ENCODE measurements around the gene JCAD.
"Not testable (repeated sequence)": the region's sequence is repeated elsewhere in the genome, so short reads cannot be mapped to it uniquely, and the experiment has no call there.

The JCAD gene

DNA sequence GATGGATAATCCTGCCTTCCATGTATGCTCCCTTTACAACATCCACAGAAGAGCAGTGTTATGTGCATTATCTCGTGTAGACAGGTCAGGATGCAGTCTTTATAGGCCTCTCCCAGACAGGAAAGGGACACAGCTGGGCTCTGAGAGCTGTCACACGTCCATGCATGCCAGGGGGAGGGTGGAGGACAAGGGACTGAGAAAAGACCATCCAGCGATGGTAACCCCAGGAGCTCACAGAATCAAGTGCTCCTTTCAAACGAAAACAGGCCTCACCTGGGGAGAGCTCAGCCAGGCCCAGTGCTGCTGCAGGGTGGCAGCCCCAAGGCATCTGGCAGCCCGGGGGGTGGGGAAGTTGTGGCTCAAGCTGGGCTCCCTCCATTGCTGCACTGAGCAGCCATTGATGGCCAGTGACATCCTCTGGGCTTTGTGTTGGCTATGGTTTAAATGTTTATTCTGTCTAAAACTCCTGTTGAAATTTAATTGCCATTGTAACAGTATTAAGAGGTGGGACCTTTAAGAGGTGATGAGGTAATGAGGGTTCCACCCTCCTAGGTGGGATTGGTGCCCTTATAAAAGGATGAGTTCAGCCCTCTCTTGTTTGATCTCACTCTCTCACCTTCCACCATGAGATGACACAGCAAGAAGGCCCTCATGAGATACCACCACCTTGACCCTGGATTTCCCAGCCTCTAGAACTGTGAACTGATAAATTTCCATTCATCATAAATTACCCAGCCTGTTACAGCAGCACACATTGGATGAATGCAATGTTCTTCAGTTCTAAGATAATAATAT, 15.7 kb downstream of the JCAD start:
- no peak for DNase-seq

DNA sequence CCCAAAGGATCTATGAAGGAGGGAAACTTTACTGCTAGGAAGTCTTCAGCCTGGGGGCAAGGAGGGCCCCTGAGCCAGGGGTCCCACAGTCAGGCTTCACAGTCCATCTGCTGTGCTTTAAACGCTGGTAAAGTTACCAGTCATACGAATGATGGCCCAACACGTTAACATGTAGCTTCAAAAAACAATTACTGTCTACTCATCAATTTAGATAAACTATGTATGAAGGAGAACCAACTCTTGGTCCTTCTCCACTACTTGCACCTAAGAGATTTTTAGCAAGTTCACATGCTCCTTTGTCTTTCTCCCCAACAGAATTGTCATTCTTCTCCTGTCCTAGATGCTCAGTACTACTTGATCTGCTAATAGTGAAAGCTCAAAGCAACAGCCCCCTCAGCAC, 16.6 kb downstream of the JCAD start:
- no peak for DNase-seq

DNA sequence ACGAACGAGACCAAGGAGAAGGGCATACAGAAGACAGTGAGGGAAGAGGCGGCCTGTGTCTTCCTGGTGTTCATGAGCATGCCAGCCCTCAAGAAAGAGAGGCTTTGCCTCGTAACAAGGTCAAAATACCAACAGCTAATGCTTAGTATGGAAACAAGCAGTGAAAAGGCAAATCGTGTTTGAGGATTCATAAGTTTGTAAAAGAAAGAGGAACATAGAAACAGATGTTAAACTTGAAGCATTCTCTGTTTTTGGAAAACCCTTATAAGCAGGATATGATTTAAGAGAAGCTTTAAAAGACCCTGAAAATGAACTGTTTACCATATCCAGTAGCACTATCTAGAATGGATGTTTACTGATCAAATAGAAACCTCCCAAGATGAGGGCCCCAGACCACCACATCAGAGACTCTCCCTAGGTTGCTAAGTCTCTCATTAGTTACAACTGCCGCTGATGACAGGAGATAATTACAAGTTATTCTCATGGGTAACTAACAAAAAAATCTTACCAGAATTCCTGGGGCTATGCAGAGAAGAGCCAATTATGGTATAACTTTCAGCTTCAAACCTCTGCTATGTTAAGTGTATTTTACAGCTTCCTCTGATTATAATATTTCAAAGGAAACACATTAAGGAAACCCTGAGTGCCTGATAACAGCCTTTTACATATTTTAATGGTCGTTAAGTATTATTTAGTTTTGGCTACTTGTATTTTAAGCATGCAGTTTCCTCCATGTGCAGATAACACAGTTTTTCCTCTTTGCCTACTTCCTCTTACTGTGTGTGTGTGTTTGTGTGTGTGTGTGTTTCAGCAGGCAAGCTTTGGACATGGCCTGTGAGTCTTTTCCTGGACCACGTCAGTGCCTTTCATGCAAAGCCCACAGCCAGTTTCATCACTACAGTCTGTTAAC, 17.9 kb downstream of the JCAD start:
- no peak for DNase-seq

DNA sequence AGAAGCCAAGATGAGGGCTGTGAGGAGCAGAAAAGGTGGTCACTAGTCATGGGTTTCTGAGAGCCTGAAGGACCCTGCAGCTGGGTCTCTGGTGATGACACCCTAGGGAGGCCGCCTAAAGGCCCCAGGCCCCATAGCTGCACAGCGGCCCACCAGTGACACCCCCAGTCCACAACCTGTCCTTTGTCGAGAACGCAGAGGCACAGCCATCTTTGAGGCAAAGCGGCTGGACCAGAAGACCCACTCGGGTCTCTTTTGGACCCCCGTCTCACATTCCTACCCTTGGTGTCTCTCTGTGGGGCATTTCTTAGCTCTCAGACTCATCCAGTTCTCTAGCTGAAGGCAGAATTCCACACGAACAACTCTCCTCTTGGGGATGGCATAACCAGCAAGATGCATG, 18.8 kb downstream of the JCAD start:
- no peak for DNase-seq

DNA sequence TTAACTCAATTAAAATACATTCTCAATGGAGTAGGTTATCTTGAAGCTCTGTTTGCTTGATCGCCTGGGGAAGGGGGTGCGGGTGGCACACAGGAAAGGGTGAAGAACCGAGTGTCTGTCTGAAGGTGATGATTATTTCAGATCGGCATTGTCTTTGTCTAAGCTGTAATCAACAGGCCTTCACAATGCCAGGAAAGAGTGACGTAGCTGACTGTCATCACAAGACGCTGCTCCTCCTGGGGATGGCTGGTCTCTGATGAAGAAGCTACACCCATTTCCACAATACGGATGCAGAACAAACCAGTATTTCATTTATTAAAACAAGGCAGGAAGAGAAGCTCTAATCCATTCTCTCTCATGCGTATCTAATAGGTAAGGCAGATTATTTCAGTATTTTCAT, 19.4 kb downstream of the JCAD start:
- no peak for DNase-seq

DNA sequence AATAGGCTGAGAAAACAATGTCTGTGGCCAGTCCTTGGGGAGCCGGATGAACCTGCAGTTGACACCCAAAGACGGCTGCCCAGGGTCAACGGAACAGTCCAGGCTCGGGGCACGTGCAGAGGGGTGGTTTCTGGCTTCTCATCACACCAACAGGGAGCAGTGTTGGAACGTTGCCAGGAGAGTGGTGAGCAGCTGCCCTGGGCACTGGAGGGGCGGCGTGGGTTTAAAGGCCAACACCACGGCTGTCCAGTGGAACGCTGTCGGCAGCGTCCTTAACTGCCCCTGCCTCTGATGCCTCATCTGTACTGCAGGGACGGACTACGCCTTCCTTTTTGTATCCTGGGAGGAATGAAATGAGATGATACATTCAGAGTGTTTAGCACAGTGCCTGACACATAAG, 19.8 kb downstream of the JCAD start:
- no peak for DNase-seq

DNA sequence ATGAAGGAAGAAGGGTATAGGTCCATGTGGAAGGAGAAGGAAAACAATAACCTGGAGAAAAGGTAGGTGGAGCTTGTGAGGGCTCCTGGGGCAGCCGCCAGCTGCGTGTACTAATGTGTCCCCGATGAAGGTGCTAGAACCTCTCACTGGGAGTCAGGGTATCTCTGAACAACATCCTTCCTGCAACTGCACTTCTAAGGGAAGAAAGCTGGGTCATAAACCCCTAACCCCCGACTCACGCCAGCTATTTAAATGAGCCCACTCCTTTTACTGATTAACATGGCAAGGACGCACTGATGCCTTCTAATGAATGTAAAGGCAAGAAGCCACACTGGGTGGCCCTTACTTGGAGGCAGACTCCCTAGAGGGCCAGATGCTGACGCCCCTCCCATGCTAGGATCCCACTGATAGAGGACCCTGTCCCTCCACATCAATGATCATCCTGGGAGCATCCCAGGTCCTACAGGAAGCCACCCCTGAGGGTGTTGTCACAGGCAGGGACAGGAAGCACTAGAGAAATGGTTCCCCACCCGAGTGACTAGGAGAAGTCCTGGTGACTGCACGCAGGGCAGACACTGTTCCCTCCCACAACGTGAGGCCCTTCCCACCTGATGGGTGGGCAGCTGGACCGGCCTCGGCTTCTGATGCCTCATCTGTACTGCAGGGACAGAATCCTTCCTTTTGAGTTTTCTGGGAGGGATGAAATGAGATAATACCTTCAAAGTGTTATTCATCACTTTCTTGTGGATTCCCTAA, 20.4 kb downstream of the JCAD start:
- no peak for DNase-seq

DNA sequence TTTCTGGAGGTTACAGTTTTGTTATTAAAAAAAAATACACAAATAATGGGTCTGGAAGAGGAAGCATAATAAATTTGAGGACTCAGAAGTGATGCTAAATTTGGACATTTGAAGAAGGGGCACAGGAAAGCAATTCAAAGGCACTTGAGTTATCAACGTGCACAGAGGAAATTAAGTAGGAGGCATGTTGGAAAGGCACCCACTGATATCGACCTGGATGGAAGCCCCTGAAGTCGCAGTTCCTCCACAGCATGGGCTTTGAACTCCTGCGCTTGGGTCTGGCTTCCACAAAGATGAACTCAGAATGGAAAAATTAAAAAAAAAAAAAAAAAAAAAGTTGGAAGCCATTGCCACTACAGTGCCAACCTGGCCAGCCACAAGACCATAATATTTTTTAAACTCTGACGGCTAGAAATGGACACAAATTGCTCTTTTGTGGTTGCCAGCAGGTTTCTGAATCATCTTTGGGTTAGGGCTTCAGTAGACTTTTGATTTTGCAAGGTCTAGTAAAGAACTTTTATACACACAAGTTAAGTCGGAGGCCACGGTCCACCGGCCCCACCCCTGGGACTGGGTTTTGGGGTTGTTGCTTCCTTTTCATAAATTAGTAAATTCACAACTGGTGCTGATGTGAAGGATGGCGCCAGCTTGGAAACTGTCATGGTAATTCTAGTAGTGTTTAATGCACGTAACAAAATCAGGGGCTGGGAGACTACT, 21.6 kb downstream of the JCAD start:
- DNase-seq, result peak in 1 of 5 experiments; percentile 45

DNA sequence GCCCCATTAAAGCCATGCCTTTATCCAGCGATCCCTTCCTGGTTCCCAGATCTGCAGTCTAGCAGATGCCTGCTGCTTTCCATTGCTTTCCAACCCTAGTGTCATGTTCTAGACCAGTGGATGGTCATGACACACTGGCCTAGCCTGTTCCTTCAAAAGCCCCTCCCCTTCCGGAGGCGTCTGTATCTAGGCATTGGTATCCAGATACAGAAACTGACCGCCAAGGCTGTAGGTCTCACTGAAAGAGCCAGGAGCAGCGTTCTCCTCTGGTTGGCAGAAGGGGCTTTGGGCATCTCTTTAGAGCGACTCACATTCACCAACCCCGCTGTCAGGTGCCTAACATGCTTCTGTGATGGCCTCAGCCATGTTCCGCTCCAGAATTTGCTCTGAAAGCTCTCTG, 22.6 kb downstream of the JCAD start:
- no peak for DNase-seq

DNA sequence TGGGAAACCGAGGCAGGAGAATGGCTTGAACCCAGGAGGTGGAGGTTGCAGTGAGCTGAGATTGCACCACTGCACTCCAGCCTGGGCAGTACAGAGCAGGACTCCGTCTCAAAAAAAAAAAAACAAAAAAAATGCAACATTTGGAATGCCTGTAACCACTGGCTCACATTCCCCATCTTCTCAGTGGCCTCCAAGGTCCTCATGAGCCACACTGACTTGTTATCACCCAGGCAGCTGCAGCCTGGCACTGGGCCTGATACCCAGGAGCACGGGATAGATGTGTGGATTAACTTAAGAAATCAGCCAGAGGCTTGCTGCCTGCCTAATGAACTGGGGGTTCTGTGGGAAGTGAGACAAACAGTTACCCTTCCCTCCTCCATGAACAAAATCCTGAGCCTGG, 23.0 kb downstream of the JCAD start:
- DNase-seq, result no peak

DNA sequence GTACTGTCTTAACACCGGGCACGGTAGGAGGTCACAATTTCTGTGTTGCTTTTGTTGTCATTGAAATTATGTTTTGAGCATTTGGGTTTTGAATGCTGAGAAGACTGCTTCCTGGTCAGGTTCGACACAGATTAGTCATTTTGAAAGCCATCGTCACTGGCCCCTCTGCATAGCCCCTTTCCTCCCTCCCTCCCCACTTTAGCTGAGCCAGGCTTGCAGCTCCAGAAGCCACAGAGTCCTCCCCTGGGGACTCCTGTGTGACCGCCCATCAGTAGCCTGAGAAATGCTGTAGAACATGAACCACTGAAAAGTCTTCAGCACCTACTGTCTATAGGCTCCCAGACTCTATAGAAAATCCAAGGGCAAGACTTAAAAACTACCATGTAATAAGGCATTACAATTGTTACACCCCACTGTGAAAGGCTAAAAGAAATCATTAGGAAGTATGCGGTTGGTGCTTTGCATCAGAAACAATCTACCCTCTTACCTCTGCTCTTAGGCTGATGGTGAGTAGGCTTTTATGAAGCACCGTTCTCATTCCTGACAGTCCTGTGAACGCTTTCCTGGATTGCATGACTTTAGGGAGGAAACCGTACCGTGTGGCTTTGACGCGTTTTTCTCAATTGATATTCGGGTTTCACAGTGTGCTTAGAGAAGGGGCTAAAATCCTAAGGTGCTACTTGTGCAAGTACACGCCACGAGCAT, 24.8 kb downstream of the JCAD start:
- DNase-seq, result peak in 1 of 5 experiments; percentile 87

DNA sequence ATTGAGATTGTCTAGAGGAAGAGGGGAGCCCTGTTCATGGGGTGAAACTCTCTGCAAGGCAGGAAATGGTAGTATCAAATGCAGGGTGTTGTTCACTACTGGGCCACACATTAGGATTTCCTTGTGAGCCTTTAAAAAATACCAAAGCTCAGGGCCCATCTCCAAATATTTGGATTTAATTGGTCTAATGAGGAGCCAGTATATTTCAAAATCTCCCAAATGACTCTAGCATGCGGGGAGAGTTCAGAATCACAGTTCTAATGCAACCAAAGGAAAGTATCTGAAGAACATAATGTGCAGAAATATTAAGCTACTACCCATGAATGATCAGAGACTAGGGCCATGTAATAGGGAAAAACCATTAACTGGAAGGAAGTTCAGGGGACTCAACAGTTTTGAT, 27.3 kb downstream of the JCAD start:
- peak in 1 of 5 experiments; percentile 37 for DNase-seq

DNA sequence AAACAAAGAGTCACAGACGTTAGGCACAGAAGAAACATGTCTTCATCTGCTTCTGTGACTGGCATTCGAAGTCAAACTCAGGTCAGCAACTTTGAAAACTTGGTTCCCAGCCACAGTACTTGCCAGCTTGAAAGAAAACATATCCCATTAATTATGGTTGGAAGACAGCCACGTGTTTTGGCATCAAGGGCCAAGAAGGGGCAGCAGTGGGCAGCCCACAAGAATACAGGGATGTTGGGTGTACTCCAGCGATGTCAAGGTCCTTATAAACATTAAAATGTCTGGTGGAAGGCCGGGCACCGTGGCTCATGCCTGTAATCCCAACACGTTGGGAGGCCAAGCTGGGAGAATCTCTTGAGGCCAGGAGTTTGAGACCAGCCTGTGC, 29.5 kb downstream of the JCAD start:
- no peak for DNase-seq

DNA sequence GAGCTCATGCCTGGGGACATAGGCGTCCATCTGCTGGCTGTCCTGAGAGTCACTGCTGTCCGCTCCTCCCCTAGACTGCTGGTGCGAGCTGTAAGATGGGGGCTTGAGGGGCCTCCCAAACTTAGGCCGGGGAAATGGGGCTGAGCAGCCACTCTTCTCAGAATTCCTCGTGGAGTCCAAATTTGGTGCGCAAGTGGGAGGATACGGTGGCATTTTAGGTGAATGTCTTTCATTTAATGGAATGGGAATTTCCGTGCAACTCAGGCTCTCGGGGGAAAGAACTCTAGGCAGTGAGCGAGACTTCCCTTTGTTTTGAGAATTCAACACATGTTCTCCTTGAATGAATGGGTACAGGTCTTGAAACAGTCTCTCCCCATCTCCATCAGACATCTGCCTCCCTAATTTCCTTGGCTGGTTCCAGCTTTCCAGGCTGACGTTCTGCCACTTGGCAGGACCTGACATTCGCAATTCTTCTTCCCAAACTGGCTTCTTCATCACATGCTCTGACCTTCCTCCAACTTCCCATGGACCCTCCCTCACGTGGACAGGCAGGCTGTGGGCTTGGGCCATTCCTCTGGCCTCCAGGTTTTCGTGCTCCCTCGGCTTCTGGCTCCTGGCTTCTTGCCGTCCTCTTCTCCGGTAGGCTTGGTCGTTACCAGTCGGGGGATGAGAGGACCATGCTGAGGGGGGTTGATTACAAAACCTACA, 30.1 kb downstream of the JCAD start:
- DNase-seq, result no peak

DNA sequence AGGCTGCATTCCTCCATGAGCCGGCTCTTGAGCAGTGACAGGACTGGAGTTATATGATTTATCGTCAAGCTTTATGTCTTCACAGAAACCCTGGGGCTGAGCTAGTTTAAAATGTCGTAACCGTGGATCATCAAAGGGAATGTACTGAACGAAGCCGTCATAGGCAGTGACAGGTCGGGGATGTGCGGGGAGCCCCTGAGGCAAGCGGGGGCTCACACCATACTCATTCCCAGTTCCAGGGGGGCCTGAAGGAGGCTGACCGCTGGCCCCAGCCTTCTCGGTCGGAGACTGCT, 30.7 kb downstream of the JCAD start:
- DNase-seq, result no peak

DNA sequence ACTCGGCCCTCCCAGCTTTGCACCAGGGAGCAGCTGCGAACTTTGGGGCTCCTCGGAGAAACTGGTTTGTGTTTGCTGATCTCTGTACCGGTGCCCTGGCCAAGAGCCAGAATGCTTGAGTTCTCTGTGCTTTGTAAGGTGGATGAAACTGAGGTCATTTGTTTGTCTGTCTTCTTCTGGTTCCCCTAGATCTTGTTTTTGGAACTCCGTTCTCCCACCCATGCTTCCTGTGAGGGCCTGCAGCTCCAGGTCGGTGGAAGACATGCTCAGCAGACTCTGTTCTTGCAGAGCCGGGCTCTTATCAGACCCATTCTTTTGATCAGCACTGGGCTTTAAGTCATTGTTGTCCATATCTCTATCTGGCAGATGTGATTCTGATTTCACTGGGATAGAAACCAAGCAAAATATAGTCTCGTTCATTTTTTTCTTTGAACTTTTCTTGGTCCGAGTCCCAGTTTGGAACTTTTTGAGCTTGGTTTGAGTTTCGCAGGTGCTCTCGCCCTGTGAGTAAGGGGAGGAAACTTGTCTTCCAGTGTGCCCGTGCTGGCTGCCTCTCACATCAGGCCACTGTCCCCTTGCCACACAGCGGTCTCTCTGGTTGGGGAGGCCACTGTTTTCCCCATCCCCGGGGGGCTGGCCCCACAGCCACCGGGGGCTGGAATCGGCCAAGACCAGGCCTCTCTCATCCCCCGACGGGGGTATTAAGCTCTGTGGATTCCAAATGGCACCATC, 31.2 kb downstream of the JCAD start:
- peak in 2 of 5 experiments; percentile 15 to 74 for DNase-seq

DNA sequence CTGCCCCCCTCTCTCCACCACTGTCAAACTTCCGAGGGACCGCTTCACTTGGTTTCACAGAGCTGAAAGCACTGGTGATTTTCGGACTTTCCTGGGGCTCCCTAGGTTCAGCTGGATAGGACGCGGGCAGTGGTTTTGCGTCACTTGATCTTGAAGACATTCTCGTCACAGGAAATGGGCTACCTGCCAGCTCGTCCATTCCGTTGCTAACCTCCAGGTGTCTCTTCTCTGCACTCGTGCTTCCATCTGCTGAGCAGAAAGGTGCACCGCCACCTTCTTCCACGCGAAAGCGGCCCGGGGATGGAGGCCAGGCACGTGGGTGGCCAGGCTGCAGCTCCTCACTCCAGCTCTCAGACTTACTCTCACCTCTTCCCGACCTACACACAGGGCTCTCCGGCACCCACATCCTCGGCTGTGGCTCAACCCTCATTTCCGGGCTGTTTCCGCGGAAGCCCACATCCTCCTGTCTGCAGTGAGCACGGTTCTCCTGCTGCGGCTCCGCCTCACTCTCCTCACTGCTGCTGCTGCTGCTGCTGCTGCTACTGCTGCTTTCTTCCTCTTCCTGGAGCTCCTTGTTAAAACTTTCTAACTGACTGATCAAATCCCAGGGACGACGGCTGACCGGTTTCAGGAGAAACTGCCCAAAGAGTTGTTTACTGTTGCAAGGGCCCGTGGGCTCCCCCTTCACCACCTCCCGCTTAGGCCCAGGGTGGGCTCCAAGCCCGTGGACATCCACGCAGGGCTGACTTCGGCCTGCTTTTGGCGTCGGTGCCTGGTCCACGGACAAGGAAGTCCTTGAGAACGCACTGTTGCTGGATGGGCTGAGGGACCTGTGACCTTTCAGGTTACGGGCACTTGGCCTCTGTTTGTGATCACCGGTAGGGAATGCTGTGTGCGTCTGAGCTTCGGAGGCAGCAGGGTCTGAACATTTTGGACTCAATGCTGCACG, 32.1 kb downstream of the JCAD start:
- peak; percentile 54 to 100 (median 78) for DNase-seq

DNA sequence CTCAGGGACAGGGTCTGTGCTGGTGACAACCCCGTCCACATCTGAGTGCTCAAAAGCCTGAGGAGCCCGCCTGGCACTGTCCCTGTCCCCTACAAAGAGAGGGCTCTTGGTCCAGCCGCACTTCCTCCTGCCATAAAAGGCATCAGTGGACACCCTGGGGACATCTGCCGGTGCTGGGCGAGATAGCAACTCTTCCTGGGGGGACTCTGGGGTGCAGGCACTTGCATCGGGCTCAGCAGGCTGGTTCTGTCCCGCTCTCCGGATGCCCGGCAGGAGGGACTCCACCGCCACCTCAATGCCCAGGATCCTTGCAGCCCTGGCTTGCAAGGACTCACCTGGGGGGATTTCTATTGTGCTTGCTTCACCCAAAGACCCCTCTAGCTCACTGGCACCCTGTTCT, 32.8 kb downstream of the JCAD start:
- DNase-seq, result no peak

DNA sequence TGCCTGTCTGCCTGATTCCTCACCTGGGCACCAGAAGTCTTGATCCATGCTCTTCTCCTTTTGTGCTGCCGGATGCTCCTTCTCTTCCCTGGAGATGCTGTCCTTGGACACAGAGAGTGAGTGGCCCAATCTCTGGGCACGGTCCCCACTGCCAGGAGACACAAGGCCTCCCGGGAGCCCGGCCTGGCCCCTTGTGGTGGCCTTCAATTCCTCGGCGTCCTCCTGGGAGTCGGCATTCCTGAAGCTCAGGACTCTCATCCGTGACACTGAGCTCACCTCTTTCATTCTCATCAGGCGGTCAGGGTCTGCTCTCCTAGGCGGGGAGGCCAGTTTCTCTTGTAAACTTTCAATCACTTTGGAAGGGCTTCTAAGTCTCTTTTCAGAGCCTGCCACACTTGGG, 33.3 kb downstream of the JCAD start:
- DNase-seq, result no peak

DNA sequence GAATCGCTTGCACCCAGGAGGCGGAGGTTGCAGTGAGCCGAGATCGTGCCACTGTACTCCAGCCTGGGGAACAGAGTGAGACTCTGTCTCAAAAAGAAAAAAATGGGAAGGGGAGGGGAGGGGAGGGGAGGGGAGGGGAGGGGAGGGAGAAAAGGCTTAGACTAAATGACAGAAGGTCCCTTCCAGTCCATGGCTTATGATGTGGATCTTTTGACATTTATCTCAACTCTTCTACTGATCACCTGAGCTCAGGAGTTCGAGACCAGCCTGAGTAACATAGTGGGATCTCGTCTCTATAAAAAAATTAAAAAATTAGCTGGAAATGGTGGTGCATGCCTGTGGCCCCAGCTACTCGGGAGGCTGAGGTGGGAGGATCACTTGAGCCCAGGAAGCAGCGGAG, 34.0 kb downstream of the JCAD start:
- not testable (repeated sequence) for DNase-seq

All from T-helper 2 cell (primary cell).